Stimulated activated CD4-positive, alpha-beta T cell treated with anti-CD3 and anti-CD28 coated beads, Interleukin-12 subunit alpha, Interleukin-12 subunit beta, amount 100 ng/mL, for 24 hours (primary cell): Measurements from ENCODE around the gene PACS2.

ENCODE experiments used
- DNase-seq, 2 experiments: peaks; one replicate each; pipeline ENCODE4 v3.0.0-alpha.2; 2020; ENCODE audit warnings: low read depth in 2 of 2

Gene PACS2

DNA sequence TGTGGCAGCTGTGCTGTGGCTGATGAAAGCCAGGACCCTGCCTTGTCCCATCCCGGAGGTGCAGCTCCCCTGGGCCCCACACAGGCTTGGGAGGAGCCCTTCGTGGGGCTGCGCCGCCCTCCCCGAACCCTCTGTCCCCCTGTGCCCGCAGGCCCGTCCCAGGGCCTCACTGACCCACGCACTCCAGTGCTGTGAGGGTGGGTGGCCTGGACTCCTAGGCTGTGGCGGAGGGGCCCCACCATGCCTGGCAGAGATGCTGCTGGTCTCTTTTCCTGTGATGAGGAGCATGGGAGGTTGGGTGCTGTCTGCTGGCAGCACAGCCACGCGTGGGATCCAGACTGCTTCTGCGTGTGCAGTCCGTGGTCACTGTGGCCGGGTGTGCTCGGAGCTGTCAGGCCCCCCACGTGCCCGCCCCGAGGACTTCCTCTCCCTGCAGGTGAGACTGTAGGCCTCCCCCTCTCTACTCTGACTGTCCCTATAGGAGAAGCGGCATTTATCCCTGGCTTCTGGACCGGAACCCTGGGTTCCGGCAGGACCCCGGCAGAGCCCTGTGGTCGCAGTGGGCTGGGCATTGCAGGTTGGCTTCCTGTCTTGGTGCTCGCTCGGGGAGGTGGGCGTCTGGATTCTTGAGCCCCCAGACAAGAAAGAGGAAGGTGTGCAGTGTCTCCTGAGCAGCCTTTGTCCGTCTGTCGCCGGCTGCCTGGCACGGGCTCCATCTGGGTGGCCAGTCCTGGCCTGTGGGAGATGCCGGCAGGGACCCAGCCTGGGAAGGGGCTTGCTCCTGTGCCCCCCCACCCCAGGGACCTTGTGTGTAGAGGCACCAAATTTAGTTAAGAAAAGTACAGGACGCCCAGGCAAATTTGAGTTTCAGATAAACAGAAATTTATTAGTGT lies 107.4 kb downstream of the PACS2 start:
- DNase-seq = no peak

DNA sequence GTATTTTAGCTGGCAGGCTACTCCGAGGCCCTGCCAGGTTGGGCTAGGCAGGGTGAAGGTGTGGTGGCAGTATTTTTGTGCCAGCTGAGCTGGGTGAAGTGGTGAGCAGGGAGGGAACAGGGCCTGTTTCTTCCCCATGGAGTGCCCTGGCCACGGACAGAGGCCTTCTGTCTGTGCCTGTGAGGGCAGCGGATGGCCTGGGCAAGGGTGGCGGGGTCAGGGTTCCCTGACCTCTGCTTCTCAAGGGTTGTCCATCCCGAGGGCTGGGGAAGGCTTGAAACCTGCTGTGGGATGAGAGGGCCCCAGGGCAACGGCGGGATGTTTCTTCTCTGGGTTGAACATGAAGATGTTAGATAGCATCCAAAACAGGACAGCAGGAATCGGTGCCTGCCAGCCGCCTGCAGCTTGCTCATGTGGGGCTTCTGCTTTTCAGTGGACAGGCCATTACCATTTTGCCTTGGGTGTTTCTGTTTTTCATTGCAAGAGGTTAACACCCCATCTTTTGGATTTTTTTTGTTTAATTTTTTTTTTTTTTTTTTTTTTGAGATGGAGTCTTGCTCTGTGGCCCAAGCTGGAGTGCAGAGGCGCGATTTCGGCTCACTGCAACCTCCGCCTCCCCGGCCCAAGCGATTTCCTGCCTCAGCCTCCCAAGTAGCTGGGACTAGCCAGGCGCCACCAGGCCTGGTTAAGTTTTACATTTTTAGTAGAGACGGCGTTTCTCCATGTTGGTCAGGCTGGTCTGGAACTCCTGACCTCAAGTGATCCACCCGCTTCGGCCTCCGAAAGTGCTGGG lies 108.3 kb downstream of the PACS2 start:
- no peak for DNase-seq

DNA sequence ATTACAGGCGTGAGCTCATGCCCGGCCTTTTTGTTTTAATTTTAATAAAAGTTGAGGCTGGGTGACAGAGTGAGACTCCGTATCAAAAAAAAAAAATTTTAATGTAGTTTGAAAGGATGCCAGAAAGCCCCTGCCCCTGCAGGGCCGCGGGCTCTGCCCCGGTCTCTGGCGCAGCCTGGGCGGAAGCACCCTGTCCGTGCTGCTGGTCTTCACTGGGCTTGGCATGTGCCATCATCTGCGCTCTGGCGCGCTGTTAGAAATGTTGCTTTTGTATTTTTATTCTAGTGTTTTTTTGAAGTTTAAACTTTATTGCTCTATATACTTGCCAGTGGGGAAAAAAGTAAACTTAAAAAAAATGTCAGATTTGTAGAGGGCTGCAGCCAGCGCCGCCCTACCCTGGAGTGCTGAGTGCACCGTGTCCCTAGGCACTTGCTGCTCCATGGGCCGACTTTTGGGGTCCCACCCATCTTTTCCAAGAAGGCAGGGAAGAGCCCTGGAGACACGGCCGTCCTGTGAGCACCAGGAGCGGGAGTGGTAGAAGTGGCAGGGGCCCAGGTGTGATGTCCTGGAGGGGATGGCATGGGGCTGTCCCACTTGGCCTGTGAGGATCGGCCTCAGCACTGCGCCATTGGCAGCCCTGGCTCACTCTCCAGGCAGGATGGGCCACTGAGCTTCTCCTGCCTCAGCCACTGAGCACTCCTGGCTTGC lies 109.1 kb downstream of the PACS2 start:
- no peak for DNase-seq

DNA sequence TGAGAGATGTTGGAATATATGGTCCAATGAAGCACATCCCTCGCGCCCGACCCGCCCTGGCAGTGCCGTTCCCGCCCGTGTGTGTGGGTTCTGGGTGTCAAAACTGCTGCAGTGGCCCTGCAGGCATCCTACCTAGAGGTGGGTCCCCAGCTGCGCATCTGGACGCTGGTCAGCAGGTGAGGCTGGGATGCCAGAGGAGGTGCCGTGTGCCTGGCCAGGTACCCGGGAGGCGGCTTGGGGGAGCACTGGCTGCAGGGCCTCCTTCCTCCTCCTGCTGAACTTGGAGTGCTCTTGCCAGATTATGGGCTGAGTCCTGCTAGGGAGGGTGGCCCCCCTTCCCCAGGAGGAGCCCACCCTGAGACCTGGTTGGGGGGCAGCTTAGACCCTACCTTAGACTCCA lies 110.3 kb downstream of the PACS2 start:
- DNase-seq = no peak

DNA sequence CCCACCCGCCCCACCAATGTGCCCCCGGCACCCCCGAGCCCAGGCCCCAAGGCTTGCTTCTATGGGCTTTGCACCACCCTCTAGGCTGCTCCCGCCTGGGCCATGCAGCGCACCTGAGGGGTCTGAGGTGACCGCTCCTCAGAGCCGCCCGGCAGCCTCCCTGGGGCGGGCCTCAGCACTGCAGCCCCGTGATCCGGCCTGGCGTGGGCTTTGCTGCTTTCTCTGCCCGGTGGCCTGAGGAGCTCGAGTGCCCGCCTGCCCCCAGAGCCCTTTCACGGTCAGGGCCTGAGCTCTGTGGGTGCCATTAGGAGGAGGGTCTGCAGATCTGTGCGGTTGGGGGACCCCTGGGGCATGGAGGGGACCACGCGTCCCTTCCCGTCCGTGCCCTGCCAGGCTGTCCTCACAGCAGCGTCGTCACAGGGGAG lies 111.3 kb downstream of the PACS2 start:
- no peak for DNase-seq

DNA sequence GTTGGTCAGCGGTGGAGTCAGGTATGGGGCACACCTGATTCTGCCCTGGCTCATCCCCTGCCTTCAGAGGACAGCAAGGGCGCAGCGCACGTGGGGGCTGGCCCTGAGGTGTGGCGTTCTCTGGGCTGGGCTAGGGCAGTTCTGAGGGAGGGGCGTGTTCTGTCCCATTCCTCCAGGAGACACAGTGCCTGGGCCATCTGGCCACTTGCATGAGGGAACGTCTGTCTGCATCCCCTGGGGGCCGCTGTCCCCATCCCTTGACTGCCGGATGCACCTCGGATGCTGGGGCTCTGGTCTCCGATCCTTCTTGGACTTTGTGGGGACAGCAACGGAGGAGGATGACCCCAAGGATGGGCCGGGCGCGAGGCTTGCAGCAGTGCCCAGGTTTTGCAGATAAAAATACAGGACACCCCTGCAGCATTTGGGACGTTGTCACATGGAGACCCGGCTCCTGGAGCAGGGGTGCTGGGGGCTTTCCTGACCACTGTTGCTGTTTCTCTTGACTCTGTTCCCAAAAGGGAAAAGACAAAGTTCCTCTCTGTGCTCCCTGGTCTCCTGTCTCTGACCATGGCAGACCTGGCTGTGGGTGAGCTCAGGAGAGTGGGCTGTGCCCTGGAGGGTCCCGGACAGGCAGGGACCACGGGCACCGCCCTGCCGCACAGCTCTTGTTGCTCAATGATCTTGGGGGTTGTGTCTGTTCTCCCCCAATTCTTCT lies 112.0 kb downstream of the PACS2 start:
- no peak for DNase-seq

DNA sequence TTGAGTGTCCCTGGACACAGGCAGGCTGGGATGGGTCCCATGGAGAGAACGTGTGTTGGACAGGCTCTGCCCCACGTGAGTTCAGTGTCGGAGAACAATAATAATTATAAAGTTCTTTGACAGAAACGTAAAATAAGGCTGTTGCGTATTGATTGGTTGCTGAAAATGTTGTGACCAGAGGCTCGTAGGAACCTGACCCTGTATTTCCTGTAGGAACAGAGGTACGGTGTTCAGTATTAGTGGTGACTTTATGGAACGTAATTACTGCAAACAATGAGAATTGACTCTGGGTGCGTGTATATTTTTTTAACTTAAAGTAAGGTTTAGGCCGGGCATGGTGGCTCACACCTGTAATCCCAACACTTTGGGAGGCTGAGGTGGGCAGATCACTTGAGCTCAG lies 112.9 kb downstream of the PACS2 start:
- no peak for DNase-seq

DNA sequence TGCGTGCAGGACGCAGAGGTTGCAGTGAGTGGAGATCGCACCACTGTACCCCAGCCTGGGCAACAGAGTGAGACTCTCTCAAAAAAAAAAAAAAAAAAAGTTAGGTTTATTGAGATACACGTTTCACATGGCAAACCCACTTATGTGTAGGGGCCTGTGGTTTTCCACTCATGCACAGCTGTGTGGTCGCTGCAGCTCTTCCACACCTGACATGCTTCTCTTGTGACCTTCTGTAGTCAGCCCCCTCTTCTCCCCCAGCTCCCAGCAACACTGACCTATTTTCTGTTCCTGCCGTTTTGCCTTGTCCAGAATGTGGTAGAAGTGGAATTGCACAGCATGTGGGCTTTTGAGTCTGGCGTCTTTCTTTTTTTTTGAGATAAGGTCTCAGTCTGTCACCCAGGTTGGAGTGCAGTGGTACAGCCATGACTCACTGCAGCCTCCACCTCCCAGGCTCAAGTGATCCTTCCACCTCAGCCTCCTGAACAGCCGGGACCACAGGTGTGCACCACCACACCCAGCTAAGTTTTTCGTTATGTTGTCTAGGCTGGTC lies 113.5 kb downstream of the PACS2 start:
- no peak for DNase-seq

DNA sequence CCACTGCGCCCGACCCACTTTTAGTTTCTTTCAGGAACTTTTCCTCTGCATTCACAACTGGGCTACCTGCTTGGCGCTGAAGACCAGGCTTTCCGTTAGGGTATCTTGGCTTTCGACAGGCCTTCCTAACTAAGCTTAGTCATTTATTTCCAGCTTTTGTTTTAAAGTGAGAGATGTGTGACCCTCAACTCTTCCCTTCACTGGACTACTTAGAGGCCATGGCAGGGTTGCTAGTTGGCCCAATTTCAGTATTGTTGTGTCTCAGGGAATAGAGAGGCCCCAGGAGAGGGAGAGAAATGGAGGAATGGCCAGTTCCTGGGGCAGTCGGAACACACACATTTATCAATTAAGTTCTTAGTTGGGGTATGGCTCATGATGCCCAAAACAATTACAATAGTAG lies 115.5 kb downstream of the PACS2 start:
- no peak for DNase-seq

DNA sequence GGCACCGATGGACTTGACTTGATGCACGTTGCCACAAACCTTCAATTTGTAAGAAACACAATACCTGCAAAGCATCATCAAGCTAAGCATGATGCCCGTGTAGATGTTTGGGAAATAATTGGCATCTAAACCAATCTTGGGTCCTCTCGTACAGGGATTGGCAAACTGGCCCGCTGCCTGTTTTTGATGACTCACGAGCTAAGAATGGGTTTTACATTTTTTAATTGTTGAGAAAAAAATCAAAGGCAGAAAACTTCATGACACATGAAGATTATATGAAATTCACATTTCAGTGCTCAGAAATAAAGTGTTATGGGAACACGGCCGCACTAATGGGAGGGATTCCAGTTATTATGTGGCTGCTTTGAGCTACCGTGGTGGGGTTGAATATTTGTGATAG lies 116.0 kb downstream of the PACS2 start:
- DNase-seq = no peak

DNA sequence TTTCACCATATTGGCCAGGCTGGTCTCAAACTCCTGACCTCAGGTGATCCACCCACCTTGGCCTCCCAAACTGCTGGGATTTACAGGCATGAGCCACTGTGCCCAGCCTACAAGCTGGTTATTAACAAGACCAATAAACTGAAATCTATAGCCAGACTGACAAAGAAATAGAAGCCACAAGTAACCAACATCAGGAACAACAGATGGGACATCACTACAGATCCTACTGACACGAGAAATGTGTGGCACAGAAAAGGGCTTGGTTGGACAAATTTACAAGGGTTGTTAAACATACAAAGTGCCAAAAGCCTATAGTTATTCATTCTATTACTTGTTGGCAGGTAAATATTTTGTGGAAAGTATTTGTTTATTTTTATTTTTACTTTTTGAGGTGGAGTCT lies 116.7 kb downstream of the PACS2 start:
- no peak for DNase-seq

DNA sequence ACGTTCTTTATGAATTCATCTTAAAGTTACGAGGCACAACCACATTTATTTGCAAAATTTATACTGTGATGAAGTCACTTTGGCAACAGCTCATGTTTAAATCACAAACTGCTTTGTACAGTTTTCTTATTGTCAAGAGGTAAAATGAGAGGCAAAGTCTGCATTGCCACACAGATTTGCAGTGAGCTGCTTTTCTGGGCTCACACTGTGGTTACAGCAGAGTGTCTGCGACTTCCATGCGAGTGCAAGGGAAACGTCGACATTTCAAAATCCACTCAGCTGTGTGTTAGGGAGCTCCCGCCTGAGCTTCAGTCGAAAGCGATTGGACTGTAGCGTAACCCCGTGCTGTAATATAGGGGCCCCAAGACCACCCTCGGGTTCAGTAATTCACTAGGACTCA lies 118.1 kb downstream of the PACS2 start:
- DNase-seq = no peak

DNA sequence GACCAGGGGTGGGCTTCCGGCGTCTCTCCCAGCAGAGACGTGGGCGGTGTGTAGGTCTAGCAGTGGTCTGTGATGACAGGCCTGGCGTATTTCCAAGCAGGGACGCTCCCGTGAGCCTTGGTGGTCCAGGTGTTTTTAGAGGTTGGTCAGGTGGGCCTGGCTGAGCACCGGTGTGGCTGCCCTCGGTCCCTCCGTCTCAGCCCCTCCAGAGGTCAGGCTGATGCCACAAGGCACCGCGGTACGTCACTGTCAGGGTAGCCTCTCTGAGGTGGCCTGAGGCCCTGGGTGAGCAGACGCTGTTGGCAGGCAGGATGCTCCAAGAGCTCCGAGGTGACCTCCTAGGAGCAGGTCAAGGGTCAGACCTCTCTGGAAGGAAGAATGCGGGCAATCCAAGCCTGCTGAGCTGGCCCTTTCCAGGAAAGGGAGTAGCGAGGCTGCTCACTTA lies 118.6 kb downstream of the PACS2 start:
- DNase-seq = no peak

DNA sequence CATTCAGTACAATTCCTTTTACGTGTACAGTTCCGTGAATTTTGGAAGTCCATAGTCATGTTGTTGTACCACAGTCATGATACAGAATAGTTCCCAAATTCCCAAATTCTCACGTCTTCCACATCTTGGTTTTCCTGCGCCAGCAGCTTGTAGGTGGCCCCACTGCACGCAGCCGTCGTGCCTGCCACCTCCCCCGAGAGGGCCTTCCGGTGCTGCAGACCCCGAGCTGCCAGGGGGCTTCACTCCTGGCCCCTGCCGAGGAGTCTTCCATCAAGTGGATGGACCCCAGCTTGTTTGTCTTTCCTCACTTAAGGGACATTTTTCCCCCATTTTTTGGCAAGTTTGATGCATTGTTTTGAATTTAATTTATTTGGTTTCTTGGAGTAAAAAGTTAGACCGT lies 121.9 kb downstream of the PACS2 start:
- DNase-seq = no peak

DNA sequence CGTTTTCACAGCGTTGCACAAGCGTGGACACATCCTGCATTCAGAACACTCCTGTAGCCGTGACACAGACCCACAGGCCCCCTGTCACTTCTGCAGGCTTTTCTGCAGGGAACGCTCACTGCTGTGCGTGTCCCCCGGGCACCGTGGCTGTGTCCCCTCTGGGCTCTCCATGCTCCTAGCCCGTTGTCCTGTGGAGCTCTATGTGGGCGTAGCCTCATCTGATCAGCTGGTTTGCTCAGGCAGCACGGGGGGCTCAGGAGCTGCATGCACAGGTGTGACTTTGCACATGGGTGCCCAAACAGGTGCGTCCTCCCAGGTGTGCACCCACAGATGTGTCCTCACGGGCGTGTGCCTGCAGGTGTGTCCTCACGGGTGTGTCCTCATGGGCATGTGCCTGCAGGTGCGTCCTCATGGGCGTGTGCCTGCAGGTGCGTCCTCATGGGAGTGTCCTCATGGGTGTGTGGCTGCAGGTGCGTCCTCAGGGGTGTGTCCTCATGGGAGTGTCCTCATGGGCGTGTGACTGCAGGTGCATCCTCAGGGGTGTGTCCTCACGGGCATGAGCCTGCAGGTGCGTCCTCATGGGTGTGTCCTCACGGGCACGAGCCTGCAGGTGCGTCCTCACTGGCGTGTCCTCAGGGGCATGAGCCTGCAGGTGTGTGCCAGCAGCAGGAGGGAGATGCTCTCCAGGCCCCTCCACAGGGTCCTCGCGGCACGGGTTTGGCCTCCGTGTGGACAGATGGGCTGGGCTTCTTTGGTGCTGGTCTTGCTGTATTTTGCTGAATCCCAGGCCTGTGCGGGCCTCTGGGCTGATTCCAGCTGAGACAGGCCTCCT lies 122.6 kb downstream of the PACS2 start:
- no peak for DNase-seq

DNA sequence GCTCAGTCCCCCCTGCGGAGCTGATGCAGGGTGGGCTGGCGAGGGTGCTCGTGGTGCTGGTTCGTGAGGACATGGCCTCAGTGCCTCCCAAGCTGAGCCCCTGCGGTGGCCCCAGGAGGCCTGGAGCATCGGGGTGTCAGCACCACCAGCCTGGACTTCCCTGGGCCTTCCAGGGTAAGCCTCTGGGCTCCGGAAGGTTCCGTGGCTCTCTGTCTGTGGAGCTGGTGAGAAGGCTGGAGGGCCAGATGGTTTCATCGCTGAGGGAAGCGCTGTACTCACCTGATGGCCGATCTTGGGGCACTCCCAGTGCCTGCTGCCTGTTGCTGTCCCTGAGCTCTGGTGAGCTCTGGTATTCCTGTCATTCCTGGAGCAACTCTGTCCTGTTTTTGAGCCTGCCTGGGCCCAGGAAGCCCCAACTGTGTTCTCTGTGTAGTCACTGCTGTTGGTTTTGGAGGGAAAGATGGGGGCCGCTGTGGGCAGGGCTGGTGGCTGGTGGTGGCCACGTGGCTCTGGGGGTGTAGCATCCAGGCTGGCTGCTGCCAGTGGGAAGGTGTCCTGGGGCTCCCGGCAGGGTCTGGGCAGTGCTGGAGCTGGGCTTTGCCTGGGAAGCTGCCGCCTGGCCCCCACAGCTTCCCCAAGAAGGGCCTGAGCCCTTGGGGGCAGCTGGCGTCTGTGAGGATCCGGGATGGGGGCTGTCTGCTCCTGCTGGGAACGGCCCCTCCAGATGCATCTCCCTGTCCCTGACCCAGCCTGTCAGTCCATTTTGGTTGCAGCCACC lies 123.4 kb downstream of the PACS2 start:
- no peak for DNase-seq

DNA sequence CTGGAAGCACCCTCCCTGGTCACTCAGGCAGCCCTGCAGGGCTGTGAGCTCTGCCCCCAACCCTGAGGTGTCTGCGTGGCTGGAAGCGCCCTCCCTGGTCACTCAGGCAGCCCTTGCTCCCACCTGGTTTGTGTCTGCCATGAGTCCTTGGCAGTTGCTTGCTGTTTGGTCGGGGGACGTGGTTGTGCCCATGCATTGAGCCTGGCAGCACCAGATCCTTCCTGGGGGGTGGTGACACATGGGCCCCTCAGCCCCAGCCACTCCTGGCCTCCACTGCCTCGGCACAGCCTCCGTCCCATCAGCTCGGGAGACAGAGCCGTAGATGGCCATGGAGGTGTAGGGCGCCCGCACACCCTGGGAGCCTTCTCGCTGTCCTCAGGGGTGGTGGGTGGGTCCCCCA lies 124.6 kb downstream of the PACS2 start:
- DNase-seq = no peak

DNA sequence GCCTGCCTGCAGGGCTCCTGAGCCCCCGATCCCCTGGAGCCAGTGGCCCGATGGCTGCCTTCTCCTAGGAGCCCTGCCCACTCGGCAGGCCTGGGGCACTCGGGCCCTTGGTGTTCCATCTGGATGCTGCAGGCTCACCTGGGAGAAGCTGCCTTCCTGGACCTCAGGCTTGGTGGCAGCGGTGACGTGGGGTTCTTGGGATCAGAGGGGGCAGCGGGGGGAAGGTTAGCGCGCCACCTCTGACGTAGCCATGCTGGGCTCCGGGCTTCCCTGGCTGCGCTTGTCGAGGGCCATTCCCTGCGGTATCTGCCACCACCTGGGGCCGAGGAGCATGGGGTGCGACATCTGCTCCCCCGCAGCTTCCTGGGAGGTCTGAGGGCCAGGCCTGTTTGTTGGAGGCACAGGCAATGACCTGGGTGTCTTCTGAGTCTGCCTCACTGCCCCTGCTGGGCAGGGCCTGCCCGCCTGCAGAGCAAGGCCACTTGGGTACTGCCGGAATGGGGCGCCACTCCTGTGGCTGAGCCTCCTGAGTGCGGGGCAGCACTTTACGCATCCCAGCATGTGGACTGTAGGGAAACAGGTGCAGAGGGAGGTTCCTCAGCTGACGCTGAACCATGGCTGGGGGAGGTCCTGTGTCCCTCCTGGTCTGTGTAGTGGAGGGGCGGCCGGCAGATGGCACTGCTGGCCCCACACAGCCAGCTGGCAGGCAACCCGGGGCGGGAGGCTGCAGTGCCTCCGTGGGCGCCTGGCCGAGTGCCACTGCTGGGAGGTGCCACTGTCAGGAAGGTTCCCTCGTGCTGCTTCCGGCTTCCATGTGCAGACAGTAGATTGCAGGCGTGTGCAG lies 125.4 kb downstream of the PACS2 start:
- no peak for DNase-seq

DNA sequence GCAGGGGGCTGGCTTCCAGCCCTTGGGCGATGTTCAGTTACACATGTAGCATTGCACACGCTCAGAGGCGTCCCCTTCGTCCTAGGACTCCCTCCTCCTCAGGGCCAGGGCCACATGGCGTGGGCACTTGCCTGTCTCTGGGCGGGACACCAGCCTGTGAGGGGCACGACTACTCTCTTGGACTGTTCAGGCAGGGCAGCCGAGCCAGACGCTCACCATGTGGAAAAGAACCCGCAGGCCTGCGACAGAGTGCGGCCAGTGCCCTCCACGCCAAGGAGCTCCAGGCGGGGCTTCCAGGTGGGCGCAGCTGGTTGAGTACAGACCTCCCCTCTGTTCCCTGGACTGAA lies 126.0 kb downstream of the PACS2 start:
- no peak for DNase-seq
